A549 (cell line): ENCODE data around the gene USP25. TPM values are rescaled to one million over a fixed set of nuclear protein-coding genes. Genes with fewer than 3 reads are reported as not detected.

Experiments
- ATAC-seq, 2 experiments: fragments of 200-7000 bp in 1 of 2; fragments of >200 bp in 1 of 2; cut with Nextera tagmentation in 1 of 2; cut with Tn5 transposase in 1 of 2; 3 replicates each; pipeline versions ENCODE4 v1.8.0 to v1.9.1; 2018 to 2020; ENCODE audit warnings: mild to moderate bottlenecking in 1 of 2, moderate library complexity in 1 of 2
- CTCF ChIA-PET: fragments of 300-600 bp; sonication (Branson Sonifier 250); formaldehyde crosslinking; extraction: SDS; loops from one replicate; lab custom pipeline; 2021; ENCODE audit warnings: antibody characterized with exemption, inconsistent platforms; lab: Yijun Ruan, JAX
- POLR2A ChIA-PET: fragments of 350-600 bp; formaldehyde crosslinking; extraction: SDS; loops from one replicate; lab custom pipeline; 2021; ENCODE audit warnings: antibody characterized with exemption, inconsistent platforms; lab: Yijun Ruan, JAX
- DNase-seq, 2 experiments: peaks; one replicate each; pipeline versions ENCODE4 v3.0.0 to v3.0.0-alpha.2; 2011 to 2016; ENCODE audit warnings: low read depth in 1 of 2, low spot score in 1 of 2
- FAIRE-seq: peaks from 2 replicates; lab custom pipeline; 2011; peaks lifted over from hg19 to GRCh38; lab: Jason Lieb, UNC
- H3K27ac ChIP-seq, 2 experiments: fragments of >200 bp; sonication (Bioruptor Twin); formaldehyde crosslinking; 3 replicates each; pipeline ENCODE4 v1.5.1; 2016 to 2017
- H3K4me1 ChIP-seq: fragments of >200 bp; sonication (Bioruptor Twin); formaldehyde crosslinking; 3 replicates; pipeline ENCODE4 v1.6.1; 2016
- H3K4me2 ChIP-seq: fragments of >200 bp; sonication (Bioruptor Twin); formaldehyde crosslinking; 3 replicates; pipeline ENCODE4 v1.6.1; 2016
- H3K4me3 ChIP-seq: fragments of >200 bp; sonication (Bioruptor Twin); formaldehyde crosslinking; 3 replicates; pipeline ENCODE4 v1.5.1; 2016
- H3K9me3 ChIP-seq: fragments of >200 bp; sonication (Bioruptor Twin); formaldehyde crosslinking; 3 replicates; pipeline ENCODE4 v1.6.1; 2016
- ATOH8 ChIP-seq: fragments of 250-450 bp; sonication (Bioruptor Pico); IDR thresholded peaks from 2 replicates; pipeline ENCODE4 v1.5.0; 2020; ENCODE audit warnings: low read depth, mild to moderate bottlenecking, moderate library complexity
- CBX2 ChIP-seq: fragments of 200-600 bp; sonication (generic); IDR thresholded peaks from 2 replicates; pipeline ENCODE4 v1.6.1; 2016; ENCODE audit warnings: low read depth, mild to moderate bottlenecking, borderline replicate concordance
- CBX8 ChIP-seq: fragments of 200-600 bp; sonication (generic); IDR thresholded peaks from 2 replicates; pipeline ENCODE4 v1.6.1; 2016
- CEBPB ChIP-seq, 2 experiments: fragments of >200 bp in 1 of 2; sonication (Bioruptor Twin) in 1 of 2; formaldehyde crosslinking in 1 of 2; IDR thresholded peaks; 2 replicates each; pipeline ENCODE4 v1.6.1; 2012 to 2016
- CHD2 ChIP-seq: fragments of 150-350 bp; IDR thresholded peaks from 2 replicates; pipeline ENCODE4 v1.6.1; 2014; ENCODE audit warnings: low read length; ENCODE audit not compliant: partially characterized antibody
- CHD4 ChIP-seq: fragments of 200-600 bp; sonication (generic); IDR thresholded peaks from 2 replicates; pipeline ENCODE4 v1.6.1; 2016; ENCODE audit warnings: antibody characterized with exemption, mild to moderate bottlenecking, borderline replicate concordance
- EHMT2 ChIP-seq: fragments of 200-600 bp; sonication (generic); IDR thresholded peaks from 2 replicates; pipeline ENCODE4 v1.6.1; 2016; ENCODE audit warnings: antibody characterized with exemption, low read depth, mild to moderate bottlenecking, moderate library complexity
- ELK1 ChIP-seq: fragments of 150-350 bp; IDR thresholded peaks from 2 replicates; pipeline ENCODE4 v1.6.1; 2014; ENCODE audit warnings: low read depth, mild to moderate bottlenecking, low read length
- FOSL2 ChIP-seq, 2 experiments: fragments of 450-650 bp in 1 of 2; fragments of >200 bp in 1 of 2; sonication (Bioruptor Twin) in 1 of 2; formaldehyde crosslinking; IDR thresholded peaks; 2 replicates each; pipeline versions ENCODE4 v1.5.0 to v1.6.1; 2016 to 2020; ENCODE audit warnings: mild to moderate bottlenecking in 1 of 2, moderate library complexity in 1 of 2
- FOXS1 ChIP-seq: fragments of 250-450 bp; sonication (Bioruptor Pico); IDR thresholded peaks from 2 replicates; pipeline ENCODE4 v1.5.0; 2020; ENCODE audit warnings: mild to moderate bottlenecking, moderate library complexity
- HES2 ChIP-seq: fragments of >200 bp; sonication (Bioruptor Twin); formaldehyde crosslinking; IDR thresholded peaks from 2 replicates; pipeline ENCODE4 v1.6.1; 2016
- HMGXB4 ChIP-seq: fragments of 250-450 bp; sonication (Bioruptor Pico); IDR thresholded peaks from 2 replicates; pipeline ENCODE4 v1.5.0; 2021; ENCODE audit warnings: mild to moderate bottlenecking, moderate library complexity, borderline replicate concordance
- HOXA7 ChIP-seq: fragments of 250-450 bp; sonication (Bioruptor Pico); IDR thresholded peaks from 2 replicates; pipeline ENCODE4 v1.5.0; 2020; ENCODE audit warnings: mild to moderate bottlenecking, moderate library complexity
- HOXB13 ChIP-seq: fragments of 250-450 bp; sonication (Bioruptor Pico); IDR thresholded peaks from 2 replicates; pipeline ENCODE4 v1.5.0; 2020; ENCODE audit warnings: low read depth, mild to moderate bottlenecking, moderate library complexity
- JUNB ChIP-seq: fragments of >200 bp; sonication (Bioruptor Twin); formaldehyde crosslinking; IDR thresholded peaks from 2 replicates; pipeline ENCODE4 v1.6.1; 2016
- KDM1A ChIP-seq: fragments of 200-600 bp; sonication (generic); IDR thresholded peaks from 2 replicates; pipeline ENCODE4 v1.6.1; 2016; ENCODE audit warnings: low read depth, mild to moderate bottlenecking
- MAZ ChIP-seq: fragments of 150-350 bp; IDR thresholded peaks from 2 replicates; pipeline ENCODE4 v1.6.1; 2014; ENCODE audit warnings: antibody characterized with exemption, low read depth, low read length, borderline replicate concordance
- MYC ChIP-seq: IDR thresholded peaks from 2 replicates; pipeline ENCODE4 v1.6.1; 2012; ENCODE audit warnings: mild to moderate bottlenecking, inconsistent platforms, low read length, improper control_type of control experiment, borderline replicate concordance
- POLR2A ChIP-seq: IDR thresholded peaks from 2 replicates; pipeline ENCODE4 v1.6.1; 2012; ENCODE audit warnings: mild to moderate bottlenecking, low read length
- POLR2AphosphoS2 ChIP-seq: conservative IDR thresholded peaks from 2 replicates; pipeline ENCODE4 v1.6.1; 2012; ENCODE audit warnings: low read length, improper control_type of control experiment, inconsistent platforms
- RARB ChIP-seq: fragments of 250-450 bp; sonication (Bioruptor Pico); IDR thresholded peaks from 2 replicates; pipeline ENCODE4 v1.8.0; 2021; ENCODE audit warnings: mild to moderate bottlenecking, moderate library complexity
- RFX5 ChIP-seq: fragments of 450-650 bp; IDR thresholded peaks from 2 replicates; pipeline ENCODE4 v1.7.1; 2014; ENCODE audit warnings: antibody characterized with exemption, mild to moderate bottlenecking, moderate library complexity
- ZFP36 ChIP-seq: fragments of 450-650 bp; IDR thresholded peaks from 2 replicates; pipeline ENCODE4 v1.6.1; 2014; ENCODE audit warnings: borderline replicate concordance; ENCODE audit not compliant: partially characterized antibody
- ZSCAN20 ChIP-seq: fragments of 250-450 bp; sonication (Bioruptor Pico); IDR thresholded peaks from 2 replicates; pipeline ENCODE4 v1.8.0; 2022; ENCODE audit warnings: mild to moderate bottlenecking, moderate library complexity
- WGBS: methylation state at CpG from one replicate; pipeline ENCODE4 v1.1.6; 2017; ENCODE audit errors: missing lambda C conversion rate; 5-methylcytosine and 5-hydroxymethylcytosine counted together
- polyA plus RNA-seq, 4 experiments: library from polyadenylated mRNA; depleted of rRNA in 3 of 4; stranded (reverse); fragments of >200 nt; fragmentation: RNase III in 1 of 4; extraction: RNeasy Plus Mini Kit Qiagen cat#74134 plus additional on column Dnase treatment in 1 of 4; gene quantifications; 2 replicates in 3 of 4; 3 replicates in 1 of 4; pipeline ENCODE4 v1.2.3, GENCODE V29; 2011 to 2017

The USP25 gene
- polyA plus RNA-seq, 2 of the 4 experiments (the other 2 are of a cell fraction), result 15.3 to 33.5 TPM

- no peak overlapping the region for H3K4me3 ChIP-seq
- WGBS, result 68% methylated on average over 2 of the region's 2 CpGs
- CTCF ChIA-PET, result no interaction called here
Observed at GRCh38 chr21:15776818-15777217, 47.0 kb downstream of the USP25 start.

GRCh38 chr21:15781986-15782385 lies 52.2 kb downstream of the USP25 start:
- ATAC-seq (no peak), FAIRE-seq (no peak), DNase-seq (no peak)
- ChIA-PET POLR2A (no interaction called here), CTCF (interaction anchor here (1.9 kb wide), 1 partner anchor 10 kb away, joined by 5 read pairs; no protein-coding TSS in a partner anchor)
- H3K4me3 ChIP-seq, result no peak overlapping the region
- peaks cover 5% of the 10 kb centered on the region; the same call in 1 of the 3 replicates for H3K4me1 ChIP-seq
- no peak overlapping the region for H3K4me2 ChIP-seq
- no peak overlapping the region for H3K27ac ChIP-seq
- TF ChIP-seq HOXA7 (CRISPR knock-in tag), result no peak
- TF ChIP-seq EHMT2, result no peak
- no peak for TF ChIP-seq CBX2
- TF ChIP-seq FOSL2 (IDR thresholded peaks at IDR 0.05), result no peak
- no peak for TF ChIP-seq FOSL2 (CRISPR knock-in tag; IDR thresholded peaks at IDR 0.05)
- no peak for TF ChIP-seq CHD2
- TF ChIP-seq RFX5, result no peak
- no peak for TF ChIP-seq ZSCAN20
- WGBS, result 93% methylated on average over 2 of the region's 3 CpGs
- H3K9me3 ChIP-seq, result no peaks in the 10 kb centered on the region

More at GRCh38 chr21:15776818-15777217, 47.0 kb downstream of the USP25 start:
- FAIRE-seq, result no peak
- Histone ChIP-seq H3K4me2 (no peak overlapping the region; the same call in 2 of the 3 replicates), H3K9me3 (no peaks in the 10 kb centered on the region), H3K27ac (no peak overlapping the region), H3K4me1 (peaks cover 33% of the 10 kb centered on the region; the same call in 2 of the 3 replicates)
- POLR2A ChIA-PET, result no interaction called here
- no peak for ATAC-seq
- no peak for DNase-seq
- no peak for TF ChIP-seq CBX8
- TF ChIP-seq ATOH8 (CRISPR knock-in tag), result no peak
- TF ChIP-seq ELK1, result no peak
- no peak for TF ChIP-seq RARB (CRISPR knock-in tag)
- no peak for TF ChIP-seq HMGXB4 (CRISPR knock-in tag)
- TF ChIP-seq FOXS1 (CRISPR knock-in tag), result no peak
- TF ChIP-seq CEBPB (IDR thresholded peaks at IDR 0.05), result no peak
- no peak for TF ChIP-seq HOXB13 (CRISPR knock-in tag)
- no peak for TF ChIP-seq FOSL2 (IDR thresholded peaks at IDR 0.05)
- TF ChIP-seq FOSL2 (CRISPR knock-in tag; IDR thresholded peaks at IDR 0.05), result no peak
- TF ChIP-seq RFX5, result no peak
- no peak for TF ChIP-seq MAZ
- no peak for TF ChIP-seq POLR2A
- no peak for TF ChIP-seq CHD4
- no peak for TF ChIP-seq ZFP36
- TF ChIP-seq CBX2, result no peak
- TF ChIP-seq MYC, result no peak
- TF ChIP-seq KDM1A, result no peak
- no peak for TF ChIP-seq POLR2AphosphoS2
- TF ChIP-seq HES2, result no peak
- no peak for TF ChIP-seq JUNB
